Stimulated activated CD4-positive, alpha-beta T cell treated with anti-CD3 and anti-CD28 coated beads, TNF-alpha, amount 100 ng/mL, for 48 hours (primary cell): ENCODE measurements around the gene BATF.

Experiments
- DNase-seq, 3 donors: peaks; one replicate each; pipeline ENCODE4 v3.0.0-alpha.2; 2020; ENCODE audit warnings: low read depth in 3 of 3

The BATF gene

DNA sequence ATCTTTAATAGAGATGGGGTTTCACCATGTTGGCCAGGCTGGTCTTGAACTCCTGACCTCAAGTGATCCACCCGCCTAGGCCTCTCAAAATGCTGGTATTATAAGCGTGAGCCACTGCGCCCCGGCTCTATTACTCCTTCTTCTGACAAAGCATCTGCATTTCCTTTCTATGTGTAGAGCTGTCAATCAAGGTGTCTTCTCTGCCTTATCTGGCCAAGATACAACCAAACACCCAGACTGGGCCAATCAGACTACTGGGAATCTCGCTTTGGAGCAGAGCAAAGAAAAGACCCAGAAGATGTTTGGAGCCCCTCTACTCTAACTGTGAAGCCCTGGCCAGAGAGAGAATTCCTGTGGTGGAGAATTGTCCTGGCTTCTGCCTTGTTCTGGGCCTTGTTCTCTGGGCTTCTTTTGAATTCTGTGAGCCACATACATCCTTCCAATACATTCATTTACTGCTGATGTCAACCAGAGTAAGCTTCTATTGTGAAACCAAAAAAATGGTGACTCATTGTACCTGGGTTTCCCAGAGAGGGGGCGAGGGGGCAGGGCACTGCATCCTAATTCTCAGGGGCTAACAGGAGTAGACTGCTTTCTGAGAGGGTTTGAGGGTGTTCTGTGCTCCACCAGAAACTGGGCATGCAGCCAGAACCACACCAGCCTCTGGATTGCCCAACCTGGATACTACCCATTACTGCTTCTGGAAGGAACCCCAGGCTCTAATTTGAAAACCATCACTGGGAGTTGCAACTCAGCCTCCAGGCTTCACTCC, 37.4 kb downstream of the BATF start:
- peak in 1 of 3 donors; percentile 63 for DNase-seq

GRCh38 chr14:75561013-75561432, 38.8 kb downstream of the BATF start:
- peak in 1 of 3 donors; percentile 50 for DNase-seq

DNA sequence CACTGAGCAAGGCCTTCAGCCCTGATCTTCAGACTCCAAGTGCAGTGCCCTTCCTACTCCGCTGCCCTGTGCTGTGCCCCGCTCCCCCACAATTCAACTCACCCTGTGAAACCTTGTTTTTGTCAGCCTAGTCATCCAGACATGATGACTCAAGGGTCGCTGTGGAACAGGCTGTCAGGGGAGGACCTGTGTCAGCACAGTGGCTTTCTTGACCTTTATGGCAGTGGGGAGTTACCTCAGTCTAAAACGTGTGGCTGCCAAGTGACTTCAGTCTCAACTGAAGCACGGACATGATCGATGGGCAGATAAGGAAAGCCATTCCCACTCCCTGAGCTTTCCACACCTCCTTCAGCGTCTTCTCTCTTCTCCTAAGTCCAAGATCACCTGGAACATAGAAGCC, 39.8 kb downstream of the BATF start:
- peak in 2 of 3 donors; percentile 67 to 79 for DNase-seq

DNA sequence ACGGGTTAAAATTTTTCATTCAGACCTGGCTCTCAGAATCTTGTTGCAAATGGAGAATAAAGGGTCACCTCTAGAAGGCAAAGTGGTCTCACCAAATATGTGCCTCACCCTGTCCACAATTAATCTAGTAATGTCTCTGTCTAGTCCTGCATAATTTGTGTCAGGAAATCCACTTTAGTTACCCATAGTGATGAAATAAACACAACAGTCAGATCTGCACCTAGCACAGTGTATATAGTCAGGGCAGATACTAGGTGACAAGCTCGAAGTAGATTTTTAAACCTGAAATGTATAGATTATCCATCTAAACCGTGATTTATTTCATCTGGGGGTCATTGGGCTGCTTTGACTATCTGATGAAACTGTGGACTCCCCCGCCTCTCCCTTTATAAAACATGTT, 40.2 kb downstream of the BATF start:
- no peak for DNase-seq

- no peak for DNase-seq
Measured at GRCh38 chr14:75563931-75564330, 41.7 kb downstream of the BATF start.

DNA sequence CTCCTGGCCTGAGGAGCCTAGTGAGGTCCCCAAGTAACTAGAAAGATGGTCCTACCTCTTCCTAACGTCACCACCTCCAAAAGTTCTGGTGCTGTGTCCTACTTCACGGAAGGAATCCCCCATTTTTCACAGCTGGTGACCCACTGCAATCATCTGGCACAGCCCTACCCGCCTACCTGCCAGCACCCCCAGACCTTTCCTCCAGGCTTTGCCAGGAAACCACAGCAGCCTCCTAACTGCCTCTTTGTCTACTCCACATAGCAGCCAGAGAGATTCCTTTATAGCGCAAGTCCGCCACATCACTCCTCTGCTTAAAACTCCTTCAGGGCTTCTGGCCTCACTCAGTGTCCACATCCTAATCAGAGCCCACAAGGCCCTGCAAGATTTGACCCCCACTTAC, 42.8 kb downstream of the BATF start:
- no peak for DNase-seq

DNA sequence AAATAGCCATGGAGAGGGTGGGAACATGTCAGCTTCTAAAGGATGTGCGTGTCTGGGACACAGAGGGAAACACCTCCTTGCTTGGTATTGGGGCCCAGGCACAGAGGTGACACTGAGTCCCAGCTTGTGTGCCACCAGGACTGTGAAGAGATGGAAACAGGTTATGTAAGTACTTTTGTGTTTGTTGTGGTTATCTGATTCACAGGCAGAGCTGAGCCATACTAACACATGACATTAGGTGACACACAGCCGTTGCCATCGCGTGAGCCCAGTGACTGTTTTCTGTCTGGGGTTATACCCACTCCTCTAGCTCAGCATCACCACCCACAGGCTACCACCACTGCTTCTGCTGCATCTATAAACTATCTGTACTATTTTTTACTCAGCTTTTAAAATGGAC, 44.1 kb downstream of the BATF start:
- peak; percentile 70 to 88 (median 77) for DNase-seq

- DNase-seq, result no peak
Measured at GRCh38 chr14:75566752-75567151, 44.5 kb downstream of the BATF start.

DNA sequence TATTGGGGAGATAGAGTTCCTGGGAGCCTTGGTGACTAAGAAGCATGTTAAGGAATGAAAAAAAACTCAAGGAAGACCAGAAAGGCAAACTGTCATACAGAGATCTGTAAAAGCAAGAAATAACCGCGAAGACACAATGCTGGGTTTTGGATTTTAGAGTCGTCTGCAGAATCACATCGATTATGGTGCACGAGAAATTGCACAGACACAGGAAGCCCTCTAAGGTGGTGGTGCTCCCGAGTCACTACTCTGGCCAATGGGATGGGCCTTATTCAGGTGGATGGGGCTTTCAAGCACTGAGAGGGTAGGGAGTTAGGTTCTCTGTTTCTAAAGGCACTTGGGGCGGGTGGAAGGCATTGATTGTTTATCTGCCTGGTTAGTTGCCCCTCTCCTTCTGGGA, 45.9 kb downstream of the BATF start:
- DNase-seq, result no peak

- DNase-seq, result no peak
Measured at GRCh38 chr14:75568791-75569190, 46.5 kb downstream of the BATF start.

DNA sequence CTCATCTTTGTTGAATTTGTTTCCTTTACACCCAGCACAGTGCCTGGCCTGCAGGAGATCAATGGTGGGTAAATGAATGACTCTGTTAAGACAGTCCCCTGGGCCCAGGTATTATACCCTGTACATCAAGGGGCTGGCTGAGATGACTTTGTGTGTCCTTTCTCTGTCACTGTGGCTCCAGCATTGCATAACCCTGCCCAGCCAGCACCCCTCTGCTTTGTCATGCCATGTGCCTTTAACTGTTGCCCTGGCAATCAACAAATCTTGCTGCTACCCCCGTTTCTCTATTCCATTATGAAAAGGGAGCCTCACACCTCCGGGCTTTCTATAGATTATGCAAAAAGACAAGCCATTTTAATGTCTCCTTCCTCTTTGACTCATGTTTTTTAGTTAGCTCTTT, 48.5 kb downstream of the BATF start:
- no peak for DNase-seq

DNA sequence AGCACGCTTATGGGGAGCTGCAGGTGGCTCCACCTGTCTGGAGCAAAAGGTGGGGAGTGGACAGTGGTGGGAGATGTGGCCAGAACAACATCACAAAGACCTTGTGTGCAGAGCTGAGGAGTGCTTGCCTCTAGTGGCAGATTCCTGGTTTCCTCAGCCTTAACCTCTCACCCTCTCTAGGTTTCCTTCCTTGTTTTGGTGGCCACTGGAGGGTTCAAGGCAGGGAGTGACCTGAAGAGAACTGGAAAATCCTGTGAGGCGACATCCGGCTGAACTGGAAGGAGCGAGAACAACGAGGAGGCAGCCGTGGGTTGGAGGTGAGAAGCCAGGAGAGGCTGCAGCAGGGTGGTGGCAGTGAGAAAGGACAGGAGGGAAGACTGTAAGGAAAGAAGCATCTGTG, 49.8 kb downstream of the BATF start:
- no peak for DNase-seq

DNA sequence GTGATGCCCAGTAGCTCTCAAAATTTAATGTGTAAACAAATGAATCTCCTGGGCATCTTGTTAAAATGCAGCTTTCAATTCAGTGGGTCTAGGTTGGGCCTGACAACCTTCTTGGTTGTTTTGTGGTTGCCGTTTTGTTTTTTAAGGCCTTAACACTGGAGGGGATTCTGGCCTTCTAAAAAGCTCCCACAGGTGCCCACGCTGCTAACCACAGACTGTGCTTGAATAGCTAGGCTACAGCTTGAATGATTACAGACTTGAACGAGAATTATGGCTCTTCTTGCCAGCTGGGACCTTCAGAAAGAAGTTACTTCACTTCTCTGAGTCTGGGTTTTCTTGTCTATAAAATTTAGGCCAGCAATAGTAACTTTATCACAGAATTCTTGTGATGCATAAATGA, 54.8 kb downstream of the BATF start:
- no peak for DNase-seq

DNA sequence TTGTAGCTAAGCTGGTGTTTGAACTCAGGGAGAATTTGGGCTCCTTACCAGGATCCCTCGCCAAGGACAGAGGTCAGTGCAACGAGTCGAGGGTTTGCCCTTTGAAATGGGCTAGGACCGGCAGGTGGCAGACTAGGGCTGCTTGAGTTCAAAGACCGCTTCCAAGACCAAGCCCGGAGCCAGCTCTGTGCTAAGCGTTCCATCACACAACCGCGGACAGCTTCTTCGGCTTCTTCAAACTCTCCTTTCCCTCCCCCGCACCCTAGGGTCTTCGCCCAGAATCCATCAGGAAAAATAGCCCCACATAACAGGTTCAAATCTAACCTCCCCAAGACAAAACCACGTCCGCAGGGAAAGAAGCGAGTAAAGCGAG, 55.4 kb downstream of the BATF start:
- peak in 2 of 3 donors; percentile 61 to 67 for DNase-seq

- peak in 1 of 3 donors; percentile 49 for DNase-seq
Measured at GRCh38 chr14:75578102-75578785, 56.0 kb downstream of the BATF start, which contains the start of gene FLVCR2. Gene FLVCR2, plus strand, starts transcription at chr14:75578620. Its CDS starts 353 bp downstream, at chr14:75578973.

DNA sequence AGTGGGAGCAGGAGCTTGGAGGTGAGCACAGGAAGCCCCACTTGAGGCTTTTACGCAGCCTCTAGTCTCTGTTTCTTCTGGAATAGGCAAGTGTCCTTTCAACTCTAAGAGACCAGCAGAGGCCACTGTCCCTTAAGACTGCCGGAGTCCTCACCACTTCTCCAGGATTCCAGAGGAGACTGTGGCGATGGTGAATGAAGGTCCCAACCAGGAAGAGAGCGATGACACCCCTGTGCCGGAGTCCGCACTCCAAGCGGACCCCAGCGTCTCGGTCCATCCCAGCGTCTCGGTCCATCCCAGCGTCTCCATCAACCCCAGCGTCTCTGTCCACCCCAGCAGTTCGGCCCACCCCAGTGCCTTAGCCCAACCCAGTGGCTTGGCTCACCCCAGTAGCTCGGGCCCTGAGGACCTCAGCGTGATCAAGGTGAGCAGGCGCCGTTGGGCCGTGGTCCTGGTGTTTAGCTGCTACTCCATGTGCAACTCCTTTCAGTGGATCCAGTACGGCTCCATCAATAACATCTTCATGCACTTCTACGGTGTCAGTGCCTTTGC, 56.6 kb downstream of the BATF start:
- DNase-seq, result no peak

GRCh38 chr14:75579338-75579864, 57.1 kb downstream of the BATF start:
- DNase-seq, result no peak

DNA sequence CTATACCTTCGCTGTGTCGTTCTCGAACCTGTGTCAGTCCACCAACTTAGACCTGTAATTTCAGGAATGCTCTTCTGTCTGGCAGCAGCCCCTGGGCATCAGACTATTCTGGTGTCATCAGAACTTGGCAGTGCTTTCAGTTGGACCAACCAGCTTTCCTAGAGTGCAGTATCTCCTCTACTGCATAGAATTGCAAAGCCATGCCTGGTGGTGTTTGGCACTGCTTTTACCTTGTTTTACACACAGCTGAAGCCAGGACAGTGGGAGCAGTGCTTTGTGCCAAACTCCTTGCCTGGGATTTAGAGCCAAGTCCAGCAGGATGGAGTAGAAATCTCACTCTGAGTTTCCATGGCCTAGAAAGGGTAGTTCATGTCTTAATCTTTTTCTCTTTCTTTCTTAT, 57.6 kb downstream of the BATF start:
- DNase-seq, result no peak

GRCh38 chr14:75587388-75587787, 65.1 kb downstream of the BATF start:
- no peak for DNase-seq

DNA sequence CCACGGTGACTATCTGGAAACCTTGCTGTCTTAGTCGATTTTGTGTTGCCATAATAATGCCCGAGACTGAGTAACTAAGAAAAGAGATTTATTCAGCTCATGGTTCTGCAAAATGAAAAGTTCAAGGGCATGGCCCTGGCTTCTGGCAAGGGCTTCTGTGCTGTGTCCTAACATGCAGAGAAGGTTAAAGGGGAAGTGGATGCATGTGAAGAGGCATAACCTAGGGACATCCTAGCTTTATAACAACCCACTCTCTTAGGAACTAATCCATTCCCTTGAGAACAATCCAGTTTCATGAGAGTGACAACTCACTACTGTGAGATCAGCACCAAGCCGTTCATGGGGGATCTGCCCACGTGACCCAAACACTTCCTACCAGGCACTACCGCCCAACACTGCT, 67.7 kb downstream of the BATF start:
- no peak for DNase-seq

- no peak for DNase-seq
Measured at GRCh38 chr14:75591331-75591946, 69.2 kb downstream of the BATF start.

DNA sequence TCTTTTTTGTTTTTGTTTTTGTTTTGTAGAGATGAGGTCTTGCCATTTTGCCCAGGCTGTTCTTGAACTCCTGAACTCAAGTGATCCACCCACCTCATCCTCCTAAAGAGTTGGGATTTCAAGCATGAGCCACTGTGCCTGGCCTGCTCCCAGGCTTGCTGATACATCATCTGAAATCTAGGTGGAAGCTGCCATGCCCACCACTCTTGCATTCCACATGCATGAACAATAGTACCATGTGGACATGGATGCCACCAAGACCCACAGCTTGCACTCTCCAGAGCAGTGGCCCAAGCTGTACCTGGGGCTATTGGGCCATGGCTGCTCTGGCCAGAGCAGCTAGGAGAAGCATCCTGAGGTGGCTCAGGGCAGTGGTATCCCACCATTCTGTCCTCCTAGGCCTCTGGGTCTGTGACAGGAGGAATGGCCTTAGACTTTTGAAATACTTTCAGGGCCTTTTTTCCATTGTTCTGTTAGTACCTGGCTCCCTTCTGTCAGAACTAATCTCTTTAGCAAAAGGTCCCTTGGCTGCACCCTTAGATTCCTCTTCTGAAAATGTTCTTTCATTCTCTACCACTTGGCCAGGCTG, 69.8 kb downstream of the BATF start:
- no peak for DNase-seq
